HUES48 (cell line): Measurements from ENCODE around the gene IL23R.

ENCODE experiments used
- H3K27ac ChIP-seq: one replicate; pipeline ENCODE4 v1.7.0; 2013; ENCODE audit warnings: low read depth, low read length, inconsistent platforms
- H3K27me3 ChIP-seq: 2 replicates; pipeline ENCODE4 v1.6.1; 2013; ENCODE audit warnings: mild to moderate bottlenecking, low read length; ENCODE audit not compliant: control insufficient read depth, insufficient read depth
- H3K36me3 ChIP-seq: 2 replicates; pipeline ENCODE4 v1.6.1; 2013; ENCODE audit warnings: low read length; ENCODE audit not compliant: control insufficient read depth, insufficient read depth
- H3K4me1 ChIP-seq: 2 replicates; pipeline ENCODE4 v1.6.1; 2013; ENCODE audit warnings: mild to moderate bottlenecking, low read length; ENCODE audit not compliant: control insufficient read depth, insufficient read depth
- H3K4me3 ChIP-seq: 2 replicates; pipeline ENCODE4 v1.5.1; 2013; ENCODE audit warnings: mild to moderate bottlenecking, low read depth, low read length
- H3K9ac ChIP-seq: 2 replicates; pipeline ENCODE4 v1.6.1; 2013; ENCODE audit warnings: mild to moderate bottlenecking, low read depth, low read length, moderate library complexity
- H3K9me3 ChIP-seq: 2 replicates; pipeline ENCODE4 v1.6.1; 2013; ENCODE audit warnings: low read length; ENCODE audit not compliant: control insufficient read depth, insufficient read depth

The IL23R gene

GRCh38 chr1:67148516-67149178 lies 17.6 kb upstream of the IL23R start:
- Histone ChIP-seq H3K36me3 (no peaks in the 10 kb centered on the region), H3K9me3 (no peaks in the 10 kb centered on the region), H3K4me3 (no peak overlapping the region), H3K27ac (no peak overlapping the region), H3K27me3 (no peaks in the 10 kb centered on the region), H3K9ac (no peak overlapping the region), H3K4me1 (peaks cover 5% of the 10 kb centered on the region; the same call in 1 of the 2 replicates)

GRCh38 chr1:67149179-67149770 lies 17.0 kb upstream of the IL23R start:
- Histone ChIP-seq H3K4me1 (peaks cover 5% of the 10 kb centered on the region; the same call in 1 of the 2 replicates), H3K36me3 (no peaks in the 10 kb centered on the region), H3K27me3 (no peaks in the 10 kb centered on the region), H3K4me3 (no peak overlapping the region), H3K27ac (no peak overlapping the region), H3K9me3 (no peaks in the 10 kb centered on the region), H3K9ac (no peak overlapping the region)

- Histone ChIP-seq H3K4me3 (no peak overlapping the region), H3K27me3 (no peaks in the 10 kb centered on the region), H3K9me3 (no peaks in the 10 kb centered on the region), H3K9ac (no peak overlapping the region), H3K4me1 (peaks cover 5% of the 10 kb centered on the region; the same call in 1 of the 2 replicates), H3K36me3 (no peaks in the 10 kb centered on the region), H3K27ac (no peak overlapping the region)
These were observed 15.3 kb upstream of the IL23R start for GRCh38 chr1:67150931-67151330.

GRCh38 chr1:67158401-67158800 lies 7.9 kb upstream of the IL23R start:
- no peaks in the 10 kb centered on the region for H3K27me3 ChIP-seq
- H3K9me3 ChIP-seq = no peaks in the 10 kb centered on the region
- H3K4me3 ChIP-seq = no peak overlapping the region
- no peak overlapping the region for H3K9ac ChIP-seq
- H3K36me3 ChIP-seq = no peaks in the 10 kb centered on the region
- no peak overlapping the region for H3K27ac ChIP-seq
- no peaks in the 10 kb centered on the region for H3K4me1 ChIP-seq

- Histone ChIP-seq H3K4me1 (no peaks in the 10 kb centered on the region), H3K4me3 (no peak overlapping the region), H3K27ac (no peak overlapping the region), H3K27me3 (no peaks in the 10 kb centered on the region), H3K9me3 (no peaks in the 10 kb centered on the region), H3K9ac (no peak overlapping the region), H3K36me3 (no peaks in the 10 kb centered on the region)
These were observed 7.0 kb upstream of the IL23R start for GRCh38 chr1:67159233-67159632.

- Histone ChIP-seq H3K27me3 (no peaks in the 10 kb centered on the region), H3K4me3 (no peak overlapping the region), H3K4me1 (no peaks in the 10 kb centered on the region), H3K27ac (no peak overlapping the region), H3K36me3 (no peaks in the 10 kb centered on the region), H3K9ac (no peak overlapping the region), H3K9me3 (no peaks in the 10 kb centered on the region)
These were observed 3.3 kb upstream of the IL23R start for GRCh38 chr1:67162954-67163353.

- no peaks in the 10 kb centered on the region for H3K36me3 ChIP-seq
- H3K4me3 ChIP-seq = no peak overlapping the region
- no peaks in the 10 kb centered on the region for H3K4me1 ChIP-seq
- H3K9ac ChIP-seq = no peak overlapping the region
- H3K27ac ChIP-seq = no peak overlapping the region
- no peaks in the 10 kb centered on the region for H3K27me3 ChIP-seq
- H3K9me3 ChIP-seq = no peaks in the 10 kb centered on the region
These were observed 699 bp upstream of the IL23R start for GRCh38 chr1:67165468-67166041.

GRCh38 chr1:67169496-67169895 lies 3.2 kb downstream of the IL23R start:
- H3K27me3 ChIP-seq = no peaks in the 10 kb centered on the region

GRCh38 chr1:67169932-67170331 lies 3.7 kb downstream of the IL23R start:
- no peaks in the 10 kb centered on the region for H3K4me1 ChIP-seq
- H3K27ac ChIP-seq = no peak overlapping the region
- H3K36me3 ChIP-seq = no peaks in the 10 kb centered on the region
- H3K9ac ChIP-seq = no peak overlapping the region
- no peak overlapping the region for H3K4me3 ChIP-seq
- no peaks in the 10 kb centered on the region for H3K9me3 ChIP-seq
- H3K27me3 ChIP-seq = no peaks in the 10 kb centered on the region

More at GRCh38 chr1:67169496-67169895, 3.2 kb downstream of the IL23R start:
- no peaks in the 10 kb centered on the region for H3K4me1 ChIP-seq
- no peak overlapping the region for H3K4me3 ChIP-seq
- H3K9me3 ChIP-seq = no peaks in the 10 kb centered on the region
- H3K27ac ChIP-seq = no peak overlapping the region
- no peak overlapping the region for H3K9ac ChIP-seq
- no peaks in the 10 kb centered on the region for H3K36me3 ChIP-seq

- H3K9me3 ChIP-seq = no peaks in the 10 kb centered on the region
- H3K4me3 ChIP-seq = no peak overlapping the region
- no peak overlapping the region for H3K27ac ChIP-seq
- no peak overlapping the region for H3K9ac ChIP-seq
- H3K4me1 ChIP-seq = no peaks in the 10 kb centered on the region
- no peaks in the 10 kb centered on the region for H3K27me3 ChIP-seq
- no peaks in the 10 kb centered on the region for H3K36me3 ChIP-seq
These were observed 4.7 kb downstream of the IL23R start for GRCh38 chr1:67170751-67171573.

- Histone ChIP-seq H3K9me3 (no peaks in the 10 kb centered on the region), H3K27ac (no peak overlapping the region), H3K4me1 (no peaks in the 10 kb centered on the region), H3K4me3 (no peak overlapping the region), H3K36me3 (no peaks in the 10 kb centered on the region), H3K27me3 (no peaks in the 10 kb centered on the region), H3K9ac (no peak overlapping the region)
These were observed 5.3 kb downstream of the IL23R start for GRCh38 chr1:67171574-67171955.
